ENCODE results near the gene GDPD5.

GDPD5 gene

GRCh38 chr11:75534259-75535069 is 8.7 kb upstream of the GDPD5 start:
- DNase-seq: no peak

GRCh38 chr11:75533896-75534258 is 8.1 kb upstream of the GDPD5 start:
- no peak for DNase-seq

GRCh38 chr11:75532200-75533048 is 6.7 kb upstream of the GDPD5 start:
- DNase-seq: peak; percentile 84 to 87

- DNase-seq: no peak
Observed at GRCh38 chr11:75531325-75531724, 5.6 kb upstream of the GDPD5 start.

- DNase-seq: no peak
Observed at GRCh38 chr11:75530577-75530976, 4.8 kb upstream of the GDPD5 start.

GRCh38 chr11:75527938-75528735 is 2.4 kb upstream of the GDPD5 start:
- no peak for DNase-seq

- no peak for DNase-seq
Observed at GRCh38 chr11:75527130-75527529, 1.4 kb upstream of the GDPD5 start.

- no peak for DNase-seq
Observed at GRCh38 chr11:75526192-75526541, 426 bp upstream of the GDPD5 start.

GRCh38 chr11:75524665-75525432 is 892 bp downstream of the GDPD5 start:
- peak; percentile 29 to 37 for DNase-seq

GRCh38 chr11:75523811-75524664 is 1.7 kb downstream of the GDPD5 start:
- no peak for DNase-seq

- DNase-seq: no peak
Observed at GRCh38 chr11:75523189-75523588, 2.6 kb downstream of the GDPD5 start.

- DNase-seq: no peak
Observed at GRCh38 chr11:75522286-75523044, 3.3 kb downstream of the GDPD5 start.

GRCh38 chr11:75520688-75521087 is 5.1 kb downstream of the GDPD5 start:
- DNase-seq: no peak

GRCh38 chr11:75518771-75519653 is 6.7 kb downstream of the GDPD5 start:
- DNase-seq: no peak

GRCh38 chr11:75518204-75518549 is 7.6 kb downstream of the GDPD5 start:
- DNase-seq: no peak

GRCh38 chr11:75516886-75517285 is 8.9 kb downstream of the GDPD5 start:
- DNase-seq: no peak

- no peak for DNase-seq
Observed at GRCh38 chr11:75516140-75516539, 9.6 kb downstream of the GDPD5 start.

- no peak for DNase-seq
Observed at GRCh38 chr11:75514596-75514995, 11.1 kb downstream of the GDPD5 start.

- no peak for DNase-seq
Observed at GRCh38 chr11:75513250-75513649, 12.5 kb downstream of the GDPD5 start.

- no peak for DNase-seq
Observed at GRCh38 chr11:75510723-75511019, 15.1 kb downstream of the GDPD5 start.
